ENCODE results near the gene UNC13B. TPM values are rescaled to one million over a fixed set of nuclear protein-coding genes. Genes with fewer than 3 reads are reported as not detected.

Gene UNC13B
- total and polyA plus RNA-seq, 2 of the 13 experiments (the other 11 are each of a cell fraction or from before 2014, with no cell fraction given): 14.0 to 18.3 TPM

GRCh38 chr9:35161713-35162604 is at the start of gene UNC13B (continued):
- TF ChIP-seq MXI1 (IDR thresholded peaks at IDR 0.05; ENCODE audit: borderline replicate concordance, low read depth, low read length) (peak; percentile 59; the same call in 1 of the 3 replicates), KLF12 (CRISPR knock-in tag; IDR thresholded peaks at IDR 0.05; ENCODE audit: borderline replicate concordance) (peak; percentile 49; the same call in 1 of the 2 replicates), ARID4A (CRISPR knock-in tag; IDR thresholded peaks at IDR 0.05; ENCODE audit: borderline replicate concordance) (peak; percentile 97), TRIM22 (IDR thresholded peaks at IDR 0.05) (no peak), ZNF703 (CRISPR knock-in tag; IDR thresholded peaks at IDR 0.05; ENCODE audit: borderline replicate concordance) (no peak), SCMH1 (CRISPR knock-in tag; IDR thresholded peaks at IDR 0.05; ENCODE audit: borderline replicate concordance) (no peak), ZNF543 (CRISPR knock-in tag; IDR thresholded peaks at IDR 0.05) (0 out of 2 replicates have a peak, but pooled peaks have one; percentile 44), MED13 (CRISPR knock-in tag; IDR thresholded peaks at IDR 0.05) (0 out of 2 replicates have a peak, but pooled peaks have one; percentile 48), SMAD1 (CRISPR knock-in tag; IDR thresholded peaks at IDR 0.05; ENCODE audit: borderline replicate concordance, low read depth) (no peak), ZMYM2 (CRISPR knock-in tag; IDR thresholded peaks at IDR 0.05) (no peak), RBAK (CRISPR knock-in tag; IDR thresholded peaks at IDR 0.05) (0 out of 2 replicates have a peak, but pooled peaks have one; percentile 39), DMTF1 (CRISPR knock-in tag; IDR thresholded peaks at IDR 0.05) (no peak), ZNF724P (CRISPR knock-in tag; IDR thresholded peaks at IDR 0.05; ENCODE audit: borderline replicate concordance) (peak; percentile 53; the same call in 1 of the 2 replicates), POLR2G (IDR thresholded peaks at IDR 0.05; ENCODE audit: low read depth, low read length) (peak; percentile 89), ZNF350 (CRISPR knock-in tag; IDR thresholded peaks at IDR 0.05; ENCODE audit: borderline replicate concordance, low read depth) (peak; percentile 98)
